KOPT-K1 (cell line): ENCODE results near the gene ZFAND3.
"Not testable (repeated sequence)": the region's sequence is repeated elsewhere in the genome, so short reads cannot be mapped to it uniquely, and the experiment has no call there.

Experiments used
- H3K27ac ChIP-seq: fragments of 200-600 bp; sonication (generic); 2 replicates; pipeline ENCODE4 v1.5.1; 2016; ENCODE audit warnings: antibody characterized with exemption, mild to moderate bottlenecking, low read depth, low read length; ENCODE audit not compliant: poor library complexity, severe bottlenecking
- H3K36me3 ChIP-seq: fragments of 200-600 bp; sonication (generic); 2 replicates; pipeline ENCODE4 v1.5.1; 2017; ENCODE audit warnings: antibody characterized with exemption, mild to moderate bottlenecking, low read length, moderate library complexity; ENCODE audit not compliant: insufficient read depth
- H3K9me3 ChIP-seq: fragments of 200-600 bp; sonication (generic); 2 replicates; pipeline ENCODE4 v1.5.1; 2017; ENCODE audit warnings: antibody characterized with exemption, low read length, mild to moderate bottlenecking; ENCODE audit not compliant: insufficient read depth, poor library complexity, severe bottlenecking

The ZFAND3 gene

DNA sequence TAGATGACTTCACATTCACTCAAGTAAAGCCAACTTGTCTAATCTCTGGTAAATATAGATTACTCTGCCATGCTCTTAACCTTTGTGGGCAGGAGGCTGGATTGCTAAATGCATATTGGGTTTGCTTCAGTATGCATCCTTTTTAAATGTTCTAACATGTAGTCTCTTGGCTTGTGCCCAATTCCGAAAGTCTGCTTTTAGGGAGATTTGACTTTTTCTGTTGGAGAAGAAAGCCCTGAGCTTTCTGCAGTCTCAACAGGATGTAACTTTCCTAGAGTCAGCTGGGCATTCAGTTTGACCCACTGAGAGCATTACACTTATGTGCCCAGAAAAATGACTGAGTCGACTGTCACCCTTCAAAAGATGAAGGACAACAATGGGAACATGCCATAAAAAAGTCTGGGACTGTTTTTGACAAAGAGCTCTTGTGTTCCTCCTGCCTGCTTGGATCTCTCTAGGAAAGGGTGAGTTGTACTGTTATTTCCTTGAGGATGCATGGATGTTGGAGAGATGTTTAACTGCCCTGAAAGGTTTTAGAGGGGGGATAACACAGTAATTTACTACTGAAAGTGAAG, 299.4 kb downstream of the ZFAND3 start:
- peaks cover 73% of the 10 kb centered on the region for H3K36me3 ChIP-seq

DNA sequence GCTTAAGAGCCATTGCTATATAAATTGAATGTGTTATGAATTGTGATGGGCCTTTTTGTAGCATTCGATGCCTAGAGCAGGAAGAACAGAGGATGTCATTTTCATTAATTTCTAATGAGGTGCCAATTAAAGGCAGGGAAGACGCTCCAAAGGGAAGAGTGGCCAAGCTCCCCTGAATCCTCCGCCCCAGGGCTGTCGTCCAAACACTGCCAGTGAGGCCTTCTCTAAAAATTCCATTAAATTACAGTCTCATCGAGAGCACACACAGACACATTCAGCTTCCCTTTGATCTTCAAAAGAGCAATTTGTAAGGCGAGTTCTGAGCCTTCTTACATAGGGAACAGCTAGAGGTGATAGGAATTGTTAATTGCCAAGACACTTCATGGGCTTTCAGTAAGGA, 300.0 kb downstream of the ZFAND3 start:
- Histone ChIP-seq H3K9me3 (no peaks in the 10 kb centered on the region), H3K27ac (no peak overlapping the region), H3K36me3 (peaks cover 75% of the 10 kb centered on the region)

More for the DNA sequence above, 299.4 kb downstream of the ZFAND3 start:
- Histone ChIP-seq H3K27ac (no peak overlapping the region), H3K9me3 (no peaks in the 10 kb centered on the region)

DNA sequence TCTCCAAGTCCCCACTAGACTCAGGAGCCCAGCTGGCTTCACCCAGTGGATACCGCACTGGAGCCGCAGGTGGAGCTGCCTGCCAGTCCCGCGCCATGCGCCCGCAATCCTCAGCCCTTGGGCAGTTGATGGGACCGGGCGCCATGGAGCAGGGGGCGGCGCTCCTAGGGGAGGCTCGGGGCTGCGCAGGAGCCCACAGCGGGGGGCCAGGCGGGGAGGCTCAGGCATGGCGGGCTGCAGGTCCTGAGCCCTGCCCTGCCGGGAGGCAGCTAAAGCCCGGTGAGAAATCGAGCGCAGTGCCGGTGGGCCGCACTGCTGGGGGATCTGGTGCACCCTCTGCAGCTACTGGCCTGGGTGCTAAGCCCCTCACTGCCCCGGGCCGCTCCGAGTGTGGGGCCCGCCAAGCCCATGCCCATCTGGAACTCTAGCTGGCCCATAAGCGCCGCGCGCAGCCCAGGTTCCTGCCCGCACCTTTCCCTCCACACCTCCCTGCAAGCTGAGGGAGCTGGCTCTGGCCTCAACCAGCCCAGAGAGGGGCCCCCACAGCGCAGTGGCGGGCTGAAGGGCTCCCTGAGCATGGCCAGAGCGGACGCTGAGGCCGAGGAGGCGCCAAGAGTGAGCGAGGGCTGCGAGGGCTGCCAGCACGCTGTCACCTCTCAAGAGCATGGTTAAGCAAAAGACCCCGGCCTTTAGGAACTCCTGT, 304.8 kb downstream of the ZFAND3 start:
- H3K36me3 ChIP-seq, result peaks cover 55% of the 10 kb centered on the region
- not testable (repeated sequence) for H3K27ac ChIP-seq, H3K9me3 ChIP-seq

DNA sequence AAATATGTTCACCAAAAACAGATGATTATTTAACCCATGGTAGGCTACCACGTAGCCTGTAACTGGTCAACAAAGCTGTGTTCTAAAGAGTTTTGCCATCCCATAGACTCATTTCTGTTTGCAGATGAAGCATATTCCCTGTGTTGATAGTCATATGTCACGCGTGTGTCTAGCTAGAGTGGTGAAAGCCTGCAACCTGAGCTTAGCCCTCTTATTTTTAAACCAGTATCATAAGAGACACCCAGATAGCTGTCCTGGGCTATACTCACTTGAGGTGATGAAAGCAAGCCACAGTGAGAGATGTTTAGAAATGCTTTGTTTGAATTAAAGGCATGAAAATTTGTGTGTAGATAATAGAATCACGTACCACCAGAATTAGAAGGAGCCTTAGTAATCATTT, 307.8 kb downstream of the ZFAND3 start:
- peaks cover 8% of the 10 kb centered on the region for H3K9me3 ChIP-seq
- H3K36me3 ChIP-seq, result peaks cover 28% of the 10 kb centered on the region
- H3K27ac ChIP-seq, result no peak overlapping the region

DNA sequence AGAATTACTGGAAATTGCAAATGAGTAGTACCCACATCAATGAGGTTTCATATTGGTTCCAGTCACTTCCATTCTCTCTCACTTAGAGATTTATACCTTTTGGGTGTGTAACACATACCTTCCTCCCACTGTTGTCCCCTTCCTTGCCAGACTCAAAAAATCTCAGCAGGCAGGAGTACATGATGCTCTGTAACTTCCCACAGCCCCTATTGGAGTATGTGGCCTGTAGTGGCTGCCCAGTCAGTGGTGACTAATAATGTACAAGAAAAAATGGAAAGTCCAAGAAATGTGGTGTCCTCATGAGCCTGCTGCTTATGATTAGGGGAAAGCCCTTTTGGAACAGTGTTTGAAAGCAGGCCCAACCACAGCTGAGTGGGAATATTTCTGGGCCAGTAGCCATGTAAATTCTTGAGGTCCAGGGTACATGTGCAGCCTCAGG, 312.0 kb downstream of the ZFAND3 start:
- Histone ChIP-seq H3K36me3 (peaks cover 5% of the 10 kb centered on the region; the same call in 1 of the 2 replicates), H3K9me3 (peaks cover under 1% of the 10 kb centered on the region), H3K27ac (no peak overlapping the region)

DNA sequence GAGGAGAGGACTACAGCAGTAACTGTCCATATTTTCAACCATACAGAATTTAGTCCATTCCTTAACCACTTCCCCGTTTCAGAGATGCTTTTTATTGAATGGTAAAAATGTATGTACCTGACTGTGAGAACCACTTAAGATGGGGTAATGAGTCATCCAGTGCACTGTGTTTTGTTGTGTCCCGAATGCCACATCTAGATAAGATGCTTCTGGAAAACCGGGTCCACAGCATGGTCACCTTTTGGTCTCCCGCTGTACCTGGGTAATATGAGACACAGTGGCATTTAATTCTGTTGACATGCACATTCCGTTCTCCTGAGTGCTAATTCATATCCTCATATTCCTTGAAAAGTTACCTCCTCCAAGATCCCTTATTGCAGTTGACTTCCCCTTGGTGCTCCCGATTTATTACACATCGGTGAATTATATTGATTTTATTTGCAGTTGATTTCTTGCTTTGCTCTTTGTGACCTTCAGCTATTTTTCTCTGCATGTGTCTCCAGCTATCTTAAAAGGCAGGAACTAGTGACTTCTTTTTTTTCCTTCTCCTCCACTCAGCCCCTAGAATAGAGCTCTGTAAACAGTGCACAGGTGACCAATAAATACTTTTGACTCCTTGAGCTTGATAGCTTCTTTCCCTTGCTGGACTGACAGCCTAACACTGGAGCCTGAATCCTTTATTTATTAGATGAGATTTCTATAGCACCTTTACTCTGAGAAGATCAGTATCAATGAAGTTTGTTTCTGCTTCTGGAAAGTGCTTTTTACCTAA, 314.6 kb downstream of the ZFAND3 start:
- Histone ChIP-seq H3K27ac (no peak overlapping the region), H3K9me3 (no peaks in the 10 kb centered on the region), H3K36me3 (peaks cover 4% of the 10 kb centered on the region; the same call in 1 of the 2 replicates)

DNA sequence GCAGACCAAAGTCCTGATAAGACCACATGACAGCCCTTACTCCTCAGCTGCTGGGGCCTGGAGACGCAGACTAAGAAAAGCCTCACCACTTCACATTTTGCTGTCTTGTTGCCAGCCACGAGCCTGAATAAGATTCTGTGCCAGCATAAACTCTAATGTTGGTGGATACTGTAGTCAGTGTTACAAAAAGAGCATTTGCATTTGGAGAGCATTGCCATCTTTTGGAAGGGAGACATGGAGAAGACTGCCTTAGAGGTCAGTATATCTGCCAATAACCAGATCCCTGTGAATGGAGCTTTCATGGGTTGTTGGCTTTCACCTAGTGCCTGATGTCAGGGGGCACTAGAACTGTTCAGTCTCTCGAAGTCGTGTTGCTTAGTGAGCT, 315.2 kb downstream of the ZFAND3 start:
- H3K27ac ChIP-seq, result no peak overlapping the region
- H3K9me3 ChIP-seq, result no peaks in the 10 kb centered on the region
- H3K36me3 ChIP-seq, result peaks cover 4% of the 10 kb centered on the region; the same call in 1 of the 2 replicates

DNA sequence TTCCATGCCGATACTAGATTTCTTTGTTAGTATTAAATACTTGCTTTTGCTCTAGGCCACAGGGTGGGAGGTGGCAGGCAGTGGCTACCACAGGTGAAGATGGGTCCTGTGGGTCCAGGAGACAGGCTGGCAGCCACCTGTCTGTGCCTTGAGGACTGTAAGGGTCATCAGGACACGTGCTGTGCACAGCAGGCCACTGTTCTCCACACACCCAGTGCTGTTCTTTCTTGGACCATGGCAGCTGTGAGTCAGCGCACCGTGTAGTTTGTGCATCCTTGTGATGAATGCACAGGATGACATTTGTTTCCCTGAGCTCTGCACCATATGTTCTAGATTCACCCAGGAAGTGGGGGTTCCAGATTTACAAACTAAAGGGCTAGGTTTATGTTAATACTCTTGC, 317.0 kb downstream of the ZFAND3 start:
- Histone ChIP-seq H3K36me3 (peaks cover 4% of the 10 kb centered on the region; the same call in 1 of the 2 replicates), H3K9me3 (no peaks in the 10 kb centered on the region), H3K27ac (no peak overlapping the region)

DNA sequence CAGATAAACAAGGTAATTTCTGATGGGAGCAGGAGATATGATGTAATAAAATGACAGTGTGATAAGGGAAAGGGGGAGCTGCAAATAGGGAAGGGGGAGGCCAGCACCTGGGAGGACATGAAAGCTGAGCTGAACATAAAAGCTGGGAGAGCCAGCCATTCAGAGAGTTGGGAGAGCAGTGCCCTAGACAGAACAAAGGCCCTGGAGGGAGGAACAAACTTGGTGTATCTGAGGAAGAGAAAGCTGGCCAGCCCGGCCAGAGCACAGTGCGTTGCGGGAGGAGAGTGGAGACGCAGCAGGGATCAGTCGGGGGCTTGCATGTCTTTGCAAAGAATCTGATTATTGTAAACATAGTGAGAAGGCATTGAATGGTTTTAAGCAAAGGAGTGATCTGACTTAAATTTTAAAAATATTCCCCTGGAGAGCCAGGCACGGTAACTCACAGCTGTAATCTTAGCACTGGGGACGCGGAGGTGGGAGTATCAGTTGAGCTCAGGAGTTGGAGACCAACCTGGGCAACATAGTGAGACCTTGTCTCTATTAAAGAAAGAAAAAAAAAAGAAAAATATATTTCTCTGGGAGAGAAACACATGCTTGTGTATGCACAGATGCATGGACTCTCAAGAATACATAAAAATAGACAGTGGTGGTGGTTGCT, 318.2 kb downstream of the ZFAND3 start:
- Histone ChIP-seq H3K9me3 (no peaks in the 10 kb centered on the region), H3K27ac (no peak overlapping the region), H3K36me3 (peaks cover 4% of the 10 kb centered on the region; the same call in 1 of the 2 replicates)

DNA sequence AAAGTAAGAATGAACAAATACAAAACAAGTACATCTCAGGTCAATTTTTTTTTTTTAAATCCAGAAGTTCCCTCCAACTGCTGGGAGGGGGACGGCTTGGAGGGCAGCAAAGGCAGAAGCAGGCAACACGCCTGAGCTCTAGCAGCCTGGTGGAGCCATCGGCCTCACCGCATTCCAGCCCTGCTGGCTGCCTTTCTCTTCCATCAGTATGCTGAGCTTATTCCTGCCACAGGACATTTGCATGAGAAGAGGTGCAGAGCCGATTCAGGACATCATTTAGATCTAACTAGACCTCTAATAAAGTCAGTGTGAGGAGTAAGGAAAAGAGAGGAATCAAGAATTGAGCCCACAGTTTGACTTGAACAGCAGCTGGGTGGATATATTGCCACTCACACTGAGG, 318.8 kb downstream of the ZFAND3 start:
- Histone ChIP-seq H3K9me3 (no peaks in the 10 kb centered on the region), H3K27ac (no peak overlapping the region), H3K36me3 (peaks cover 4% of the 10 kb centered on the region; the same call in 1 of the 2 replicates)

DNA sequence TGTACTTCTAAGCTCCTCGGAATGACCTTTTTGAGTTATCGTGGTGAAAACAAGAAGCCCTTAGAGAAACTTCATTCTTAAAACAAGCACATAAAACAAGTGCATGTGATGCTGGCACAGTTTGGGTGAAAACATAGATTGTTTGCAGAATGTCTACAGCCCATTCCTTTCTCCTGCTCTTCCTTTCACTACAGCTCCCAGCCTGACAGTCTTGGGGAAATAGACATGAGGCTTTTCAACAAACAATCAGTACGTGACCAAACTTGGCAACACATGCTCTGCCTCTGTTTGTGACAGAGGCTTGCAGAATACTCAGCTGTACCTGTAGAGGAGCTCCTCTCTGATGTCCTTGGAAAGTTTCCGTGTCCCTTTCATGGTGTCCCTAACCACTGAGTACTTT, 321.6 kb downstream of the ZFAND3 start:
- Histone ChIP-seq H3K36me3 (peaks cover 4% of the 10 kb centered on the region; the same call in 1 of the 2 replicates), H3K27ac (no peak overlapping the region), H3K9me3 (no peaks in the 10 kb centered on the region)

DNA sequence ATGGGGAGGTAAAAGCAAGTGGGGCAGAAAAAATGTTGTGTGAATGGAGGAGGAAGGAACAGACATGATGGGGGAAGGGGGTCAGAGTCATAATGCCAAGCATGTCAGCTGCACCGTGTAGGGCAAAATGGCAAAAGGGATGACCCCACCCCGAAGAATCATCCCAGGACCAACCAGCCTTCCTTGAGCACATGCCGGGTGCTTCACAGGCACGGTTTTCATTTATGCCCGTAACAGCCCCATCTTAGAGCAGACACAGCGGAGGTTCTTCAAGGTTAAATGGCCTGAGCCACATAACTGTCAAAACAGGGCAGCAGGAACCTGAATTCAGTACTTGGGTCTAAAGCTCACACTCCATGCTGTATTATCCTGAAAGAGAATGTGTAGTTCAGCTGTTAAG, 322.2 kb downstream of the ZFAND3 start:
- Histone ChIP-seq H3K36me3 (peaks cover 4% of the 10 kb centered on the region; the same call in 1 of the 2 replicates), H3K9me3 (no peaks in the 10 kb centered on the region), H3K27ac (no peak overlapping the region)

DNA sequence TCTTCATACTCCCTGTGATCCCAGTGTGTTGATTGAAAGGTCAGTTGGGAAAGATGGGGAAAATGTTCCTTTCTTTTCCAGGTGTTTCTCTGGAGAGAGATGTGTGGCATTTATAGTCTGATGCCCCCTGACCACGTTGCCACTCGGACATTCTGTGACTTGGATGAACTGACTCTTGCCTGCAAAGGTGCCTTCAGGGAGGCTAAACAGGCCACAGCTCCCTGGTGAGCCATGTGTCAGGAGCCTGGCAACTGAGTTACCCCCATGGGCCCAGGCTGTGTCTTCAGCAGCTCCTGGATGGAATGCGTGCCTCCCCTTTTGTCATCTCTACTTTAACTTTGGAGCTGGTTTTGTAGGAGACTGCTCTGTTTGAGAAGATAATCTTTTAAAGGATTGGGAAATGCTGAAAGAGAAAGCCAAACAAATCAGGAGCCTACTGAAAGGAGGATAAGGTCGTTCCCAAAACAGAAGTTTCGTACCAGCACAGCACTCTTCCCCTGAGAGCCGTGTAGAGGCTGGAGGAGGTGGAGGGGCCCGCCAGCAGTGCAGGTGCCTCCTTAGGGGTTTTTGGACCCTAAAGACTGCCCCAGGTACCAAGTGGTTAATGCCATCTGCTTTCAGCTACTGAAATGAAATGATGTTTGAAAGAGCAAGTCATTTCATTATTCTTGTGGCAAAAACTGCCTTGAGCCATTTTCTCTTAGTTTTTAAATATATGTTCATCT, 322.8 kb downstream of the ZFAND3 start:
- no peaks in the 10 kb centered on the region for H3K9me3 ChIP-seq
- H3K27ac ChIP-seq, result no peak overlapping the region
- H3K36me3 ChIP-seq, result peaks cover 4% of the 10 kb centered on the region; the same call in 1 of the 2 replicates
